ENCODE results near the gene HPCA. TPM values are rescaled to one million over a fixed set of nuclear protein-coding genes. Genes with fewer than 3 reads are reported as not detected.

Gene HPCA
- total and polyA plus RNA-seq, 2 of the 13 experiments (the other 11 are each of a cell fraction or from before 2014, with no cell fraction given) = not detected

DNA sequence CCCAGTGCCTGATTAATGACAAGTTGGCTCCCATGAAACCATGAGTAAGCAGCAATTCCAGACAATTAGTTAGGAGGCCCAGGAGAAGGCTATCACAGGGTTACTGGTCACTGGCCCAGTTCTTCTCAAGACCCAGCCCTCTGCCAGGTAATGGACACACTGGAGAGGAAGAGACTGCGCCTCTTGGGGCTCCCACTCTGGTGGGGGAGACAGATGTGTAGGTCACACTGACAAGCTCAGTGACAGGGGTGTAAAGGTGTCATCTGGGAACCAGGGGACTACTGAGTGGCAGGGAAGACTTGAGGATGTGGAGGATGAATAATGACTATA is 4.9 kb downstream of the HPCA start (continued):
- TF ChIP-seq, protein P1, sequence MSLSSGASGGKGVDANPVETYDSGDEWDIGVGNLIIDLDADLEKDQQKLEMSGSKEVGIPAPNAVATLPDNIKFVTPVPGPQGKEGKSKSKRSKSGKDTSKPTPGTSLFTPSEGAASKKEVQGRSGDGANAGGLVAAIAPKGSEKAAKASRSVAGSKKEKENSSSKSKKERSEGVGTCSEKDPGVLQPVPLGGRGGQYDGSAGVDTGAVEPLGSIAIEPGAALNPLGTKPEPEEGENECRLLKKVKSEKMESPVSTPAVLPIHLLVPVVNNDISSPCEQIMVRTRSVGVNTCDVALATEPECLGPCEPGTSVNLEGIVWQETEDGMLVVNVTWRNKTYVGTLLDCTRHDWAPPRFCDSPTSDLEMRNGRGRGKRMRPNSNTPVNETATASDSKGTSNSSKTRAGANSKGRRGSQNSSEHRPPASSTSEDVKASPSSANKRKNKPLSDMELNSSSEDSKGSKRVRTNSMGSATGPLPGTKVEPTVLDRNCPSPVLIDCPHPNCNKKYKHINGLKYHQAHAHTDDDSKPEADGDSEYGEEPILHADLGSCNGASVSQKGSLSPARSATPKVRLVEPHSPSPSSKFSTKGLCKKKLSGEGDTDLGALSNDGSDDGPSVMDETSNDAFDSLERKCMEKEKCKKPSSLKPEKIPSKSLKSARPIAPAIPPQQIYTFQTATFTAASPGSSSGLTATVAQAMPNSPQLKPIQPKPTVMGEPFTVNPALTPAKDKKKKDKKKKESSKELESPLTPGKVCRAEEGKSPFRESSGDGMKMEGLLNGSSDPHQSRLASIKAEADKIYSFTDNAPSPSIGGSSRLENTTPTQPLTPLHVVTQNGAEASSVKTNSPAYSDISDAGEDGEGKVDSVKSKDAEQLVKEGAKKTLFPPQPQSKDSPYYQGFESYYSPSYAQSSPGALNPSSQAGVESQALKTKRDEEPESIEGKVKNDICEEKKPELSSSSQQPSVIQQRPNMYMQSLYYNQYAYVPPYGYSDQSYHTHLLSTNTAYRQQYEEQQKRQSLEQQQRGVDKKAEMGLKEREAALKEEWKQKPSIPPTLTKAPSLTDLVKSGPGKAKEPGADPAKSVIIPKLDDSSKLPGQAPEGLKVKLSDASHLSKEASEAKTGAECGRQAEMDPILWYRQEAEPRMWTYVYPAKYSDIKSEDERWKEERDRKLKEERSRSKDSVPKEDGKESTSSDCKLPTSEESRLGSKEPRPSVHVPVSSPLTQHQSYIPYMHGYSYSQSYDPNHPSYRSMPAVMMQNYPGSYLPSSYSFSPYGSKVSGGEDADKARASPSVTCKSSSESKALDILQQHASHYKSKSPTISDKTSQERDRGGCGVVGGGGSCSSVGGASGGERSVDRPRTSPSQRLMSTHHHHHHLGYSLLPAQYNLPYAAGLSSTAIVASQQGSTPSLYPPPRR (CRISPR knock-in tag; IDR thresholded peaks at IDR 0.05; ENCODE audit: borderline replicate concordance) = no peak
- no peak for TF ChIP-seq AHR (CRISPR knock-in tag; IDR thresholded peaks at IDR 0.05)
- TF ChIP-seq ZNF782 (CRISPR knock-in tag; IDR thresholded peaks at IDR 0.05; ENCODE audit: borderline replicate concordance) = no peak
- TF ChIP-seq, protein P2, sequence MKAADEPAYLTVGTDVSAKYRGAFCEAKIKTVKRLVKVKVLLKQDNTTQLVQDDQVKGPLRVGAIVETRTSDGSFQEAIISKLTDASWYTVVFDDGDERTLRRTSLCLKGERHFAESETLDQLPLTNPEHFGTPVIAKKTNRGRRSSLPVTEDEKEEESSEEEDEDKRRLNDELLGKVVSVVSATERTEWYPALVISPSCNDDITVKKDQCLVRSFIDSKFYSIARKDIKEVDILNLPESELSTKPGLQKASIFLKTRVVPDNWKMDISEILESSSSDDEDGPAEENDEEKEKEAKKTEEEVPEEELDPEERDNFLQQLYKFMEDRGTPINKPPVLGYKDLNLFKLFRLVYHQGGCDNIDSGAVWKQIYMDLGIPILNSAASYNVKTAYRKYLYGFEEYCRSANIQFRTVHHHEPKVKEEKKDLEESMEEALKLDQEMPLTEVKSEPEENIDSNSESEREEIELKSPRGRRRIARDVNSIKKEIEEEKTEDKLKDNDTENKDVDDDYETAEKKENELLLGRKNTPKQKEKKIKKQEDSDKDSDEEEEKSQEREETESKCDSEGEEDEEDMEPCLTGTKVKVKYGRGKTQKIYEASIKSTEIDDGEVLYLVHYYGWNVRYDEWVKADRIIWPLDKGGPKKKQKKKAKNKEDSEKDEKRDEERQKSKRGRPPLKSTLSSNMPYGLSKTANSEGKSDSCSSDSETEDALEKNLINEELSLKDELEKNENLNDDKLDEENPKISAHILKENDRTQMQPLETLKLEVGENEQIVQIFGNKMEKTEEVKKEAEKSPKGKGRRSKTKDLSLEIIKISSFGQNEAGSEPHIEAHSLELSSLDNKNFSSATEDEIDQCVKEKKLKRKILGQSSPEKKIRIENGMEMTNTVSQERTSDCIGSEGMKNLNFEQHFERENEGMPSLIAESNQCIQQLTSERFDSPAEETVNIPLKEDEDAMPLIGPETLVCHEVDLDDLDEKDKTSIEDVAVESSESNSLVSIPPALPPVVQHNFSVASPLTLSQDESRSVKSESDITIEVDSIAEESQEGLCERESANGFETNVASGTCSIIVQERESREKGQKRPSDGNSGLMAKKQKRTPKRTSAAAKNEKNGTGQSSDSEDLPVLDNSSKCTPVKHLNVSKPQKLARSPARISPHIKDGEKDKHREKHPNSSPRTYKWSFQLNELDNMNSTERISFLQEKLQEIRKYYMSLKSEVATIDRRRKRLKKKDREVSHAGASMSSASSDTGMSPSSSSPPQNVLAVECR (CRISPR knock-in tag; IDR thresholded peaks at IDR 0.05; ENCODE audit: borderline replicate concordance) = no peak
- no peak for TF ChIP-seq SP5 (CRISPR knock-in tag; IDR thresholded peaks at IDR 0.05; ENCODE audit: borderline replicate concordance, low read depth)
- no peak for TF ChIP-seq ERF (CRISPR knock-in tag; IDR thresholded peaks at IDR 0.05)
- TF ChIP-seq, protein P3, sequence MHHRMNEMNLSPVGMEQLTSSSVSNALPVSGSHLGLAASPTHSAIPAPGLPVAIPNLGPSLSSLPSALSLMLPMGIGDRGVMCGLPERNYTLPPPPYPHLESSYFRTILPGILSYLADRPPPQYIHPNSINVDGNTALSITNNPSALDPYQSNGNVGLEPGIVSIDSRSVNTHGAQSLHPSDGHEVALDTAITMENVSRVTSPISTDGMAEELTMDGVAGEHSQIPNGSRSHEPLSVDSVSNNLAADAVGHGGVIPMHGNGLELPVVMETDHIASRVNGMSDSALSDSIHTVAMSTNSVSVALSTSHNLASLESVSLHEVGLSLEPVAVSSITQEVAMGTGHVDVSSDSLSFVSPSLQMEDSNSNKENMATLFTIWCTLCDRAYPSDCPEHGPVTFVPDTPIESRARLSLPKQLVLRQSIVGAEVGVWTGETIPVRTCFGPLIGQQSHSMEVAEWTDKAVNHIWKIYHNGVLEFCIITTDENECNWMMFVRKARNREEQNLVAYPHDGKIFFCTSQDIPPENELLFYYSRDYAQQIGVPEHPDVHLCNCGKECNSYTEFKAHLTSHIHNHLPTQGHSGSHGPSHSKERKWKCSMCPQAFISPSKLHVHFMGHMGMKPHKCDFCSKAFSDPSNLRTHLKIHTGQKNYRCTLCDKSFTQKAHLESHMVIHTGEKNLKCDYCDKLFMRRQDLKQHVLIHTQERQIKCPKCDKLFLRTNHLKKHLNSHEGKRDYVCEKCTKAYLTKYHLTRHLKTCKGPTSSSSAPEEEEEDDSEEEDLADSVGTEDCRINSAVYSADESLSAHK (CRISPR knock-in tag; IDR thresholded peaks at IDR 0.05; ENCODE audit: borderline replicate concordance) = no peak
